HG02973 (cell line): Measurements from ENCODE around the gene RNU2-63P.
"Not testable (repeated sequence)": the region's sequence is repeated elsewhere in the genome, so short reads cannot be mapped to it uniquely, and the experiment has no call there.

ENCODE experiments used
- ATAC-seq: cut with Tn5 transposase; IDR thresholded peaks from one replicate; pipeline ENCODE4 v1.9.1; 2021; ENCODE audit warnings: moderate library complexity; ENCODE audit not compliant: unreplicated experiment

RNU2-63P gene

DNA sequence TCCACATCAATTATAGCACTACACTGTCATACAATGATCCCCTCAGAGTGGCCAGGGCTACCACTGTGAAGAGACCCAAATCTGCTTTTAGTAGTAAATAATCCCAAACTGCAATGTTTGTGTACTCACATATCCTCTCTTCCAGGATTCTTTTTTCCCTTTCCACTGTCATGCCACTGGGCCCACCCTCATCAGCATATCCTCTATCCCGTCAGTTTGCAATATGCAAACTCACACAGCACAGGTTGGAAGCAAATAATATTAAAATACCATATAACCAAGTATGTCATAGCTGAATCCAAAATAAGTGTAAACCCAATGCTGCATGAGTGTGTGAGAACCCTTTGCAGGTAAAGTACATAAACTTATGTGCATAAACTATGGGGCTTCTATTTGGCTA lies 28.9 kb downstream of the RNU2-63P start:
- ATAC-seq = not testable (repeated sequence)

- ATAC-seq = not testable (repeated sequence)
These were observed 30.4 kb downstream of the RNU2-63P start for GRCh38 chr2:87985902-87986301.

GRCh38 chr2:87981182-87981581 lies 35.2 kb downstream of the RNU2-63P start:
- ATAC-seq = not testable (repeated sequence)

DNA sequence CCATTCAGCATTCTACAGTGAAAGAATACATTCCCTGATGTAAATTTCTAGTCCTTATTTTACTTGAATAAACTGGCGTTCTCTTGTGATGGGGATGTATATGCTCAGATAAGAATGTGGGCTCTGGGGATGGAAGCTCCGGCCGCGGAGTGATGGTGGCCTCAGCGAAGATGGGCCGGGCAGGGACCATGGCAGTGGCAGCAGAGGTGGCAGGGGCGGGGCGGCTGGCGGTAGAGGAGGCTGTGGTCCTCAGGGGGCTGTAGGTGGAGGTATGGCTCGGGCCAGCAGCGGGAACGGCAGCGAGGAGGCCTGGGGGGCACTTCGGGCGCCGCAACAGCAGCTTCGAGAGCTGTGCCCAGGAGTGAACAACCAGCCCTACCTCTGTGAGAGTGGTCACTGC lies 44.0 kb downstream of the RNU2-63P start:
- ATAC-seq = not testable (repeated sequence)
